HCT116 (cell line): ENCODE data around the gene LMOD3.

Source experiments
- EZH2 ChIP-seq: fragments of 200-600 bp; sonication (generic); IDR thresholded peaks from 2 replicates; pipeline ENCODE4 v1.6.1; 2017; ENCODE audit warnings: antibody characterized with exemption, mixed run types
- EZH2phosphoT487 ChIP-seq: fragments of 200-600 bp; IDR thresholded peaks from 2 replicates; pipeline ENCODE4 v1.6.1; 2018; ENCODE audit warnings: antibody characterized with exemption, borderline replicate concordance
- POLR2A ChIP-seq: IDR thresholded peaks from 2 replicates; pipeline ENCODE4 v1.7.0; 2011; ENCODE audit warnings: borderline replicate concordance; ENCODE audit not compliant: insufficient read depth, insufficient read length; ENCODE audit errors: extremely low read depth
- POLR2AphosphoS5 ChIP-seq: IDR thresholded peaks from 2 replicates; pipeline ENCODE4 v1.6.1; 2011; ENCODE audit warnings: mild to moderate bottlenecking, low read depth, low read length, moderate library complexity
- ZNF274 ChIP-seq: fragments of 200-500 bp; sonication (Bioruptor generic); IDR thresholded peaks from 2 replicates; pipeline ENCODE4 v1.6.1; 2014; ENCODE audit warnings: mild to moderate bottlenecking, low read depth, low read length, inconsistent platforms
- TF ChIP-seq, protein P1 (sequence below), 3 experiments: fragments of 200-600 bp in 1 of 3; sonication (generic) in 1 of 3; IDR thresholded peaks in 2 of 3; conservative IDR thresholded peaks in 1 of 3; 2 replicates each; pipeline ENCODE4 v1.5.1; 2012 to 2017; ENCODE audit warnings: low read depth in 2 of 3, low read length in 2 of 3, antibody characterized with exemption in 1 of 3, borderline replicate concordance in 1 of 3, control low read depth in 1 of 3, mild to moderate bottlenecking in 1 of 3, mixed read lengths in 1 of 3, mixed run types in 1 of 3, moderate library complexity in 1 of 3; ENCODE audit not compliant: insufficient read depth in 1 of 3
- TF ChIP-seq, protein P2 (sequence below): IDR thresholded peaks from 2 replicates; pipeline ENCODE4 v1.6.1; 2012

DNA sequence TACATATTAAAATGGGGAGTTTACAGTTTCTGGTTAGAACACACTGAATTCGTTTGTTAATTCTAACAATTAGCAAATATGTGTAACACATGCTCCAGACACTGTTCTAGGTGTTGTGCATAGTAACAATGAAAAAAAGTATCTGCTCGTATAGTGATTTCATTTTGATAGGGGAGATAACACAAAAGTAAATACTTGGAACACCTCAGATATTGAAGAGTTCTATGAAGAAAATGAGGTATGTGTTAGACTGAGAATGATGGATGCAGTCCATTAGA lies 63.5 kb downstream of the LMOD3 start:
- TF ChIP-seq, protein P1, sequence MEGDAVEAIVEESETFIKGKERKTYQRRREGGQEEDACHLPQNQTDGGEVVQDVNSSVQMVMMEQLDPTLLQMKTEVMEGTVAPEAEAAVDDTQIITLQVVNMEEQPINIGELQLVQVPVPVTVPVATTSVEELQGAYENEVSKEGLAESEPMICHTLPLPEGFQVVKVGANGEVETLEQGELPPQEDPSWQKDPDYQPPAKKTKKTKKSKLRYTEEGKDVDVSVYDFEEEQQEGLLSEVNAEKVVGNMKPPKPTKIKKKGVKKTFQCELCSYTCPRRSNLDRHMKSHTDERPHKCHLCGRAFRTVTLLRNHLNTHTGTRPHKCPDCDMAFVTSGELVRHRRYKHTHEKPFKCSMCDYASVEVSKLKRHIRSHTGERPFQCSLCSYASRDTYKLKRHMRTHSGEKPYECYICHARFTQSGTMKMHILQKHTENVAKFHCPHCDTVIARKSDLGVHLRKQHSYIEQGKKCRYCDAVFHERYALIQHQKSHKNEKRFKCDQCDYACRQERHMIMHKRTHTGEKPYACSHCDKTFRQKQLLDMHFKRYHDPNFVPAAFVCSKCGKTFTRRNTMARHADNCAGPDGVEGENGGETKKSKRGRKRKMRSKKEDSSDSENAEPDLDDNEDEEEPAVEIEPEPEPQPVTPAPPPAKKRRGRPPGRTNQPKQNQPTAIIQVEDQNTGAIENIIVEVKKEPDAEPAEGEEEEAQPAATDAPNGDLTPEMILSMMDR (IDR thresholded peaks at IDR 0.05 in 2 of 3, conservative IDR thresholded peaks at IDR 0.05 in 1 of 3; ENCODE audit: borderline replicate concordance in 1 of 3, insufficient read depth in 1 of 3, low read depth in 2 of 3, low read length in 2 of 3), result no peak
- TF ChIP-seq POLR2A (no peak), EZH2phosphoT487 (no peak), ZNF274 (no peak), EZH2 (no peak), POLR2AphosphoS5 (no peak)
- TF ChIP-seq, protein P2, sequence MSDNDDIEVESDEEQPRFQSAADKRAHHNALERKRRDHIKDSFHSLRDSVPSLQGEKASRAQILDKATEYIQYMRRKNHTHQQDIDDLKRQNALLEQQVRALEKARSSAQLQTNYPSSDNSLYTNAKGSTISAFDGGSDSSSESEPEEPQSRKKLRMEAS, result no peak
